IPS DF 4.7 (cell line): Measurements from ENCODE around the gene DDX28.
"Not testable (repeated sequence)": the region's sequence is repeated elsewhere in the genome, so short reads cannot be mapped to it uniquely, and the experiment has no call there.

Experiments
- DNase-seq: peaks from one replicate; pipeline ENCODE4 v3.0.0-alpha.2; 2013; ENCODE audit warnings: low spot score; ENCODE audit errors: extremely low read depth

The DDX28 gene

GRCh38 chr16:67995423-67995822 is 27.6 kb downstream of the DDX28 start:
- no peak for DNase-seq

DNA sequence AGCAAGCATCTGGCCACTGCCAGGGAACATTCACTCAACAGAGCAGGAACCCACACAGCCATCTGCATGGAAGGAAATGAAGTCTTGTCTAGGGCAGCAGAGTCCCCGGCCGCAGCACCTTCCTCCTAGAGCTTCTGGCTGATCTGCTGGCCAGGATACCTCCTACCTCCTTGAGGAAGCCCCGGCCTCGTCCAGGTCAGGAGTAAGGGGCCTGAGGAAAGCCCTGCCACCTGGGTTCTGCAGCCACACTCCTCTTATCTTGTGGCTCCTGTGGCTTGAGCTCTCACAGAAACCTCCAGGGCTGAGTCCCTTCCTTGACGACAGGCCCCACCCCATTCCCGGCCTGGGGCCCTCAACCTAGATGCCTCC is 29.0 kb downstream of the DDX28 start:
- DNase-seq = not testable (repeated sequence)

DNA sequence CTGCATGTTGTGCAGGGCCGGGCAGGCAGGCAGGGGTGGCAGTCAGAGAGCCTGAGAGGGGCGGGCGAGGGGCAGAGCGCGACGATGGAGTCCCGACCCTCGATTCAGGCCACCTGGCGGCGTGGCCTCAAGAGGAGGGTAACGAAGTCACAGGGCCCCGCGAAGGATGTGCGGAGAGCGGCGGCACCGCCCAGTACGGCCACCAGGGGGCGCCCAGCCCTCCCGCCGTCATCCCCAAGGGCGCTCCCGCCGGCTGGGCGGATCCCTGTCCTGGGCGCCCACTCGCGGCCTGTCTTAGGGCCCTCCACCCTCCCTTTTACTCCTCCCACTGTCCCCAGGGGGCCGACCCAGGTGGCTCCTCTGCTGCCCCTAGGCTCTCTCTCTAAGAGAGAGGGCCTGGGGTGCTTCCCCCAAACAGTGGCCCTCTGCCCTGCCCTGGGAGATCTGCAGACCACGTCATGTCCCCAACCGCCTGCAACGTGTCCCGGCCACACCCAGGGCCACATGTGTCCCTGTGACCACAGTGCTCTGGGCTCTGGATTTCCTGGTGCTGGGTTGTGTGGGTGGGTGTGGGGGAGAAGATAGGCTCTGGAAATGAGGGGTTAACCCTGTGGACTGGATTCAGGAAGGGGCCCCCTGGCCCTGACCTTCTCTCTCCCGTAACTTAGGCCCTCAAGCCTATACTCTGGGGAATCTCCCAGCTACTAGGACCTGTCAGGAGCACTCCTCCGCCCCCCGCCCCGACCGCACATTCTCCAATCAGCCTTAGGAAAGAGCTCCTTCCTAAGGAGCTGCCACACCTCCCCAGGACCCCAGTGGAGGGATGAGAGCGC is 29.6 kb downstream of the DDX28 start:
- no peak for DNase-seq

DNA sequence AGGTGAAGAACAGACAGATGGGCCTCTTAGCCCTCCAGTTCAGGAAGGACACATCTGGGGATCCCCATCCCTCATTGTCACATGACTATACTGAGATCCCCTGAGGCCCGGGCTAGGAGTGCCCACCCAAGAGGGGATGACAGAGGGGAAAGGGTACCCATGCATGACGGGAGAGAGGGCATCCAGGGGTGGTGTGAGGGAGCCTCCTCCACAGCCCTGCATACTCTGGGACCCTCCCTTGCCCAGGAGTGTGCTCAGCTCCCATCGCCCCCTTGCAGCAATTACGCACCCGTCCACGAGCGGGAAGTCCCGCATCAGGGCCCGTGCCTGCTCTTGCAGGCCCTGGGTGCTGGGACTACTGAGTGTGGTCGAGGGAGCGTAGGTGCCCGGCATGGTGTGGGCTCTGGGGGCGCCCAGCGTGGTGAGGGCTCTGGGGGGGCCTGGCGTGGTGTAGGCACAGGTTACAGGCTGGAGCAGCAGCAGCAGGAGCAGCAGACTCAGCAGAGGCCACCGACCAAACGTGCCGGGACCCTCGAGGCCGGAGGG is 30.3 kb downstream of the DDX28 start:
- DNase-seq = no peak

DNA sequence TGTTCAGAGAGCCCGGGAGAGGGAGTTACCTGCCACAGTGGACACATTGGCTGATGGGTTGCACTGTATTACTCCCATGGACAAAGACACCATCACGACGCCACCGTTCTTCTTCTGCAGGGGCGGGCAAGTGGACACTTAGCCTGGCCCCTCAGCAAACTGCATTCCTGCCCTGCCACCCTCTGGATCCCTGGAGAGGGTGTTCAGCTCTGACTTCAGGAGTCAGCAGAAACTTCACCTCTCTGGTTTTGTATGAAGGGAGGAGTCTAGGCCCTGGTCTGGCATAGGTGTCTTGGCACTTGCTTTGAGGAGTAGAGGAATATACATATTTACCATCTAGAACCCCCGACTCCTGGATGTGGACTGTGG is 33.0 kb downstream of the DDX28 start:
- no peak for DNase-seq

- no peak for DNase-seq
Measured at GRCh38 chr16:67989322-67990017, 33.6 kb downstream of the DDX28 start.

- no peak for DNase-seq
Measured at GRCh38 chr16:67988675-67989074, 34.4 kb downstream of the DDX28 start.

DNA sequence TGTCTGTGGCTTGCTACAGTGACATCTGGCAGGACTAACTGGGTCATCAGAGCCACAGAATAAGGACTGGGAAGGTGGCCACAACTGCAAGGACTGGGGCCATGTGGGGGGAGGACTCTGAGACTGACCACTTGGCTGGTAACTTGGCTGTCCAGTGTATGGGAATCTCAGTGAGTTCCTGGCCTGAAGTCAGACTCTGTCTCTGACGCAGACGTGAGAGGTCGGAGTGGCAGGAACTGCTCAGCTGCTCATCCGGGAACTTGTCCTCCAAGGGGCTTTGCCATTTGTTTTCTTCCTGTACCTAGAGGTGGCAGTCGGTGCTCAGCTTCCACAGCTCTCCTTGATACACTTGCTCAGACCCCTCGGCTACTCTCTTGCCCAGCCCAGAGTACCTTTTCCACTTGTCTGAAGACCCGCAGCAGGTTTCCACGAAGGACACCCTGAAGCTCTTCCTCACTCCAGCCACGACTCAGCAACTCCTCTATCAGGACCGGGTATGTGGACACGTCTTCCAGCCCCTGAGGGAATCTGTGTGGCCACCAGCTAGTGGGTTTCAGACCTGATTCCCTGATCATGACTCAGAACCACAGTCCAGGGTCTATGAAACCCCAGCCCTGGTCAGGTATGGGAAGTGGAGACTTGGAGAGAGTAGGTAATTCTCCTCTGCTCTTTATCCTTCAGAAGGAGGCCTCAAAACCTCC is 35.4 kb downstream of the DDX28 start:
- no peak for DNase-seq

- no peak for DNase-seq
Measured at GRCh38 chr16:67986949-67987348, 36.1 kb downstream of the DDX28 start.

DNA sequence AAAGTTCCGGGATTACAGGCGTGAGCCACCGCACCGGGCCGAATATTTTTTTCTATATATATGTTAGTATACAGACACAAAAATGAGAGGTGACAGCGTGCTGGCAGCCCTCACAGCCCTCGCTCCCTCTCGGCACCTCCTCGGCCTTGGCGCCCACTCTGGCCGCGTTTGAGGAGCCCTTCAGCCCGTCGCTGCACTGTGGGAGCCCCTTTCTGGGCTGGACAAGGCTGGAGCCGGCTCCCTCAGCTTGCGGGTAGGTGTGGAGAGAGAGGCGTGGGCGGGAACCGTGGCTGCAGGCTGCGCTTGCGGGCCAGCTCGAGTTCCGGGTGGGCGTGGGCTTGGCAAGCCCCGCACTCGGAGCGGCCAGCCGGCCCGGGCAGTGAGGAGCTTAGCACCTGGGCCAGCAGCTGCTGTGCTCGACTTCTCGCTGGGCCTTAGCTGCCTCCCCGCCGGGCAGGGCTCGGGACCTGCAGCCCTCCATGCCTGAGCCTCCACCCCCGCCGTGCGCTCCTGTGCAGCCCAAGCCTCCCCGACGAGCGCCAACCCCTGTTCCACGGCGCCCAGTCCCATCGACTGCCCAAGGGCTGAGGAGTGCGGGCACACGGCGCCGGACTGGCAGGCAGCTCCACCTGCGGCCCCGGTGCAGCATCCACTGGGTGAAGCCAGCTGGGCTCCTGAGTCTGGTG is 40.9 kb downstream of the DDX28 start:
- no peak for DNase-seq

- DNase-seq = no peak
Measured at GRCh38 chr16:67979955-67980678, 42.9 kb downstream of the DDX28 start, which contains the start of gene DPEP3. TSS of gene DPEP3 (minus strand) at chr16:67980499. CDS start at chr16:67980380, 119 bp downstream.

GRCh38 chr16:67977469-67978227 is 45.4 kb downstream of the DDX28 start:
- DNase-seq = no peak

GRCh38 chr16:67977005-67977404 is 46.0 kb downstream of the DDX28 start:
- DNase-seq = no peak

- DNase-seq = no peak
Measured at GRCh38 chr16:67976205-67976604, 46.8 kb downstream of the DDX28 start.

- DNase-seq = no peak
Measured at GRCh38 chr16:67975321-67976105, 47.5 kb downstream of the DDX28 start.

- DNase-seq = not testable (repeated sequence)
Measured at GRCh38 chr16:67972285-67972684, 50.7 kb downstream of the DDX28 start.

GRCh38 chr16:67971111-67971510 is 51.9 kb downstream of the DDX28 start:
- DNase-seq = no peak
